ENCODE results near the gene PRR5L.

Gene PRR5L

GRCh38 chr11:36361472-36361871 lies 65.4 kb downstream of the PRR5L start:
- DNase-seq = no peak

DNA sequence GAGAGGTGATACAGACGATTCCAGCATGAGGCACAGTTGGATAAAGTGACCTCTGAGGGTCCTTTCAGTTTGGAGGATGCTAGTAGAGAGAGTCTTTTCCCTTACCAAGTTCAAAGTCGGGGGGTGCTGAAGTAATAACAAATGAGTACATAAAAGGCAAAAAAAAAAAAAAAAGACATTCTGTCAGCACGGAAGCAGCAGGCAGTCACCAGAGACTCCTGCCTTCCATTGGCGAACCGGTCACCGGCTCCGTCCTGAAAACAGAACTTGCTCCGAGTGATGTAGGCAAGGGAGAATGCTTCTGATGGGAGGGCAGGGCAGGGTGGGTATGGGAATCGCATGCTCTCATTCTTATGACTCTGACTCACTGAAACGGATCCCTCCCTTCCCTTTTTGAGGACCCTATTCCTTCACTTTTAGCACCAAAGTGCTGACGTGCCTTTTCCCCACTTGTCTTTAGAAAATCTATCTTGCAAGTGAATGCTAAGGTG lies 65.9 kb downstream of the PRR5L start:
- no peak for DNase-seq

GRCh38 chr11:36362902-36363301 lies 66.8 kb downstream of the PRR5L start:
- DNase-seq = no peak

GRCh38 chr11:36363361-36364268 lies 67.5 kb downstream of the PRR5L start:
- DNase-seq = no peak

DNA sequence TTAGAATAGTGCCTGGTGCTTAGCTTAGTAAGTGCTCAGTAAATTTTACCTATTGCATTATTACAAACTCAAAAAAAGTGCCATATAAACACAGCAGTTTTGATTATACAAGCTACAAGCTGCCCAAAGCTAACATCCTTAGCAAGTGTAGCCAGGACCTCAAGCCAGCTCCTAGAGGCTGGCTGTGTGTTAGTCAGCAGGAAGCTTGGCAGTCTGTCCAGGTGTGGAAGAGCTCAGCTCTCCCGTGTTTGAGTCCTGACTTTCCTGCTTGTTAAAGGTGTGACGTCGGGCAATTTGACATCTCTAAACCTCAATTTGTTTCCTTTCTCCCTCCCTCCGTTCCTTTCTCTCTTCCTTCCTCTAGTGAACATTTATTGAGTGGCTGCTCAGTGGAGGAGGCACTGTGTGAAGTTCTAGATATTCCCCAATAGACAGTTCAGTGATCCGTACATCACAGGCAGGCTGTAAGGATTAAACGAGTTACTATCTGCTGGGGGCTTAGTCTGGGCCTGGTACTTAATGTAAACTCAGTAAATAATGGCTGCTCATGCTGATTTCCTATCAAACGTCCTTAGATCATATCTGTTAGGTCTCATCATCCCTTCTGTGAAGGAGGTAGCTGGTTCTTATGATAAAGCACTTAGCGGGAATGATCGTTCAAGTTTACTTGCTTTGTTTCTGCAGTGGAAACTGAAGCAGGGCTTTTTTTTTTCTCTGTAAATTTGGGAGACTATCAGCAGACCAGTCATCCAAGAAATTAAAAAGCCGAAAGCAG lies 68.7 kb downstream of the PRR5L start:
- DNase-seq = no peak

DNA sequence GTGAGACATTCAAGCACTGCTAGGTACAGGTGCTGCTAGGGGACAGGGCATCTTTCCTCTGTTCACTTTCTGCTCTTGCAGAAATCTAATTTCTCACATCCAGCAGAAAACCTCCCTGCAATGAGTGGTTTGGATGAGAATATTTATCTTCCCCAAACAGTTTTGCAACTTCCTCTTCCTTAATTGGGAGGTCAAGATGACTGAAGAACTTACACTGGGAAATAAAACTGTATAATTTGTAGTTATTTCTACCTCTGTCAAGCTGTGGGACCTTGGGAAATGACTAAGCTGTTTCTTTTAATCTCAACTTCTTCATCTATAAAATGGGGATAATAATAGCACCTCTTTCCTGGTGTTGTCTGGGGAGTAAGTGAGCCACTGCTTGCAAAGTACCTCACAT lies 69.8 kb downstream of the PRR5L start:
- DNase-seq = no peak

DNA sequence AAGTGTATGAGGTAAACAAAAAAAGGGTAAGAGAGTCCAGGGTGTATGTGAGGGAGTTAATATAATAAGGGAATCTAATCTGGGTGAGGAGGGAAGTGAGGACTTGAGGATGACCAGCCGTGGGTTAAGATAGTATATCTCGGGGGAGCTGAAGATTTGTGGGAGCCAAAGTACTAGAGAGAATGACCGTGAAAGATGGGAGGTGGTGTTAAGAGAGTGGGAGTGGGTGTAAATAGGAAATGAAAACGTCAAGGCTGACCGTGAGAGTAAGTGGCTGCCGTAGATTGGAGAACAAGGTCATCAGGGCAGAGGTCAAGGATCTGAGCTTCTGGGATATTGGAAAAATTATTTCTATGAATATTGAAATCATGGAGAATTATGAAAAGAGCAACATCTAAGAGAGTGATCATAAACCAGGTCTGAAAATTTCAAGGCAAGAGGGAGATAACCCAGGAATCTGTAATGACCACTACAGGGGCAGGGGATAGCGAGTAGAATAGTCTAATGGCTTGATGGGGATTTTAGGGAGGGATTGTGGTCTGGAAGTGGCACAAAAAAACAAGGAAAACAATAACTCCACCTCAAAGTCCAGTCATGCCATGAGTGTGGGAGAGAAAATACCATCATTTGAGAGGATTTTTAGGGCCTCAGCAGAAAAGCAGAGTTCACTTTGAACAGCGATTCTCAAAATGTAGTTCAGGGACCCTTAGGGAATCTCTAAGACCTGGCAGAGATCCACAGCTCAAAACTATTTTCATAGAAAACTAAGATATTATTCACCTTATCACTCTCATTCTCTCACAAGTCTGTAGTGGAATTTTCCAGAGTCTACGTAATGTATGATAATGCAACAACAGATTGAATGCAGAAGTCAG lies 72.0 kb downstream of the PRR5L start:
- DNase-seq = no peak

GRCh38 chr11:36371181-36371580 lies 75.1 kb downstream of the PRR5L start:
- no peak for DNase-seq

DNA sequence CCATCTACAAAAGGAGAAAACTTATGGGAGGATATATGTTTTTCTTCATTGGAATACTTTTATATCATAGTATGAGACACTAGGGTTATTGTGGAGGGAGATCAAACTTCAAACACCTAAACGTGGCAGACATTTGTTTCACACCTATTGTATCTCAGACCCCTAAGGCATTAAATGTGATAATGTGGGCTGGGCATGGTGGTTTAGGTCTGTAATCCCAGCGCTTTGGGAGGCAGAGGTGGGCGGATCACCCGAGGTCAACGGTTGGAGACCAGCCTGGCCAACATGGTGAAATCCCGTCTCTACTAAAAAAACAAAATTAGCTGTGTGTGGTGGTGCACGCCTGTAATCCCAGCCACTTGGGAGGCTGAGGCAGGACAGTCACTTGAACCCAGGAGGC lies 75.5 kb downstream of the PRR5L start:
- DNase-seq = no peak

DNA sequence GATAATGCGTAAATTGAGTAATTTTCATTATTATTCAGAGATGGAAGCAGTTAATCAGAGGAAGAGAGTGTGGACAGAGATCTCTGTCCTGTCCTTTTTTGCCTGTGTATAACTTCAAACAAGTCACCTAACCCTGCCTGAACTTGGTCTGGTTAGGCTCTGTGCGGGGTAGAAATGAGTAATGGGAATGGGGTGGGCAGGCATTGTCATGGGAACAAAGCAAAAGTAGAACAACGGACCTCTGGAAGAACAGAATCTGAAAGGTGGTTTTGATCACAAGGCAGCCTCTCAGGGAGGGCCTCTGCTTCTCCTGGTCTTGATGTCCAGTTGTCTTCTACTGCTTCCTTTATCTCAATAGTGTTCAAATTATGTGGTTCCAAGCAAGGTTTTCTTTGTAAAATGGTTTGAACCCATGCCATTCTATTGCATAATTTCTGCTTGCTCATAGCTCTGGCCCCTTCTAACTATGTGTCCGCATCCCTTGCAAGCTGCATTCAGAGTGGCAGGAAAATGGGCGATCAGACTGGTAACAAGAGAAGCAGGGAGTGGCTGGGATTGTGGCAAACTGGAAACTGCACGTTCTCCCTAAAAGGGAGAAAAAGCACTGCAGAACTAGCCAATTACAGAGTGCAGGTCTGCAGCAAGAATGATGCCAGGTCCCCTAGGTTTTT lies 76.1 kb downstream of the PRR5L start:
- DNase-seq = no peak

DNA sequence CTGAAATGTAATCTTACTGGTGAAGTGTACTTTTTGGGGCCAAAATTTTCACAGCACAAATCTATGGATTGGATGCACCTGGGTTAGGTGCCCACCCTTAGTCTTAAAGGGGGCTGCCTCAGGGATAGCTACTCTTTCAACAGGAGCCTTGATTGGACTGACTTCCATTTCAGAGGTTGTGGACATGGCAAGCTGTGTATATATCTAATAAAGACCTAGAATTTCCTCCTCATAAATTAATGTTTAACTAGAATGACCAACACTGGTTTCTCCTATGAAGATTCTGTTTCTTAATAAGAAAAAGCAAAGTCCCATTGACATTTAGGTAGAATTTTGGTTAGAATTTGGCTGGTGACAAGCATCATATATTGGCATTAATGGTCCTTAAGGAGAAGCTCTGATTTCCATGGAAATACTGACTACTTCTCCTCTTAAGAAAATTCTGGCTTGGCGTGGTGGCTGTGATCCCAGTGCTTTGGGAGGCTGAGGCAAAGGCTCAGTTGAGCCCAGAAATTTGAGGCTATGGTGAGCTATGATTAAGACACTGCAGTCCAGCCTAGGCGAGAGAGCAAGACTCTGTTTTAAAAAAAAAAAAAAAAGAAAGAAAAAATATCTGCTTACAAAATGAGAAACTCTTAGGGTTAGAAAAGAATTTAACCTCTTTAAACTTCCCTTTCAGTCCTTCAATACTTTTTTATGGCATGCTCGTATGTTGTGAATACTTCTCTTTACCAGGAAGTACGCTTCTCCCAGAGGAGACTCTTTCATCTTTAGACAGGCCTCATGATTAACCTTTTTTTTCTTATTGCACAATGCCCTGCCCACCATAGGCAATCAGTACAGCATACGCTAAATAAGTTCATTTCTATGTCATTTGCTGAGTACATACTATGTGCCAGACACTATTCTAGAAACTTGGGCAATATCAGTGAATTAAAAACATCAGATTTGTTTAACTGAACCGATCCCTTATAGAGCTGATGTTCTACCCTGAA lies 77.2 kb downstream of the PRR5L start:
- DNase-seq = no peak

DNA sequence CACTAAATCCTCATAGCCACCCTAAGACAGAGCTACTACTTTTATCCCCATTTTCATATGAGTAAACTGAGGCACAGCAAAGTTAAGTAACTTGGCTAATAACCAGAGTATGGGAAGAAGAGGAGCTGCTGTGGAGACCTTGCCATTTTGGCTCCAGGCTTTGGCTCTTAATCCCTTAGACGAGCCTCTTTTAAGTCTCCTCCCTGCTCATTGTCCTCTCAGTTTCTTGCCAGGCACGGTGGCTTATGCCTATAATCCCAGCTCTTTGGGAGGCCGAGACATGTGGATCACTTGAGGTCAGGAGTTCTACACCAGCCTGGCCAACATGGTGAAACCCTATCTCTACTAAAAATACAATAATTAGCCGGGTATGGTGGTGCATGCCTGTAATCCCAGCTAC lies 78.6 kb downstream of the PRR5L start:
- no peak for DNase-seq

DNA sequence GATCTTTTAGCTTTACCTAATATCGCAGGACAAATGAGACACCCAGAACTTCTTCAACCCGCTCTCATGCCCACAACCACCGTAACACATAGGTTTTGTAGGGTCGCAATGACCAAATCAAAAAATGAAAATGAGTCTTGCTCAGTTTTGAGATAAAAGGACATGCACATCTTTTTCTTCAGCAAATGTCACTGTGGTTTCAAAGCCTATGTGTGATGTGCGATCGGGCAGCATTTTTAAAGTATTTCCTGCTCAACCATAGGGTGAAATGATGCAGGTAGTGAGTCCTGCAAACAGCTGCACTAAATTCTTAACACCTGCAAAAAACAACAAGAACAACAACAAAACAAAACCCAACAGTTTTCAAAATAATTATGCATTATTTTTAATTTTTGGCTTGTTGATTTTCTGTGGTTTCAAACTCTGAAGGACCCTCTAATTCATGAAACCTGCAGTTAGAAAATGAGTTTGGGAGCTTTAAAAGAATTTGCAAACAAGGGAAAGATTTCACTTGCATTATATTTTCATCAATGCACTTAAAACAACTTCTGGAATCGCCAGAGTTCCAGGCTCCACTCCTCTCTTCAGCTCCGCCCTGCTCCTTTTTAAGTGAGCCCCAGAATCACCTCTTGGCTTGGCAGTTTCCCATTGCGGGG lies 79.4 kb downstream of the PRR5L start:
- no peak for DNase-seq

DNA sequence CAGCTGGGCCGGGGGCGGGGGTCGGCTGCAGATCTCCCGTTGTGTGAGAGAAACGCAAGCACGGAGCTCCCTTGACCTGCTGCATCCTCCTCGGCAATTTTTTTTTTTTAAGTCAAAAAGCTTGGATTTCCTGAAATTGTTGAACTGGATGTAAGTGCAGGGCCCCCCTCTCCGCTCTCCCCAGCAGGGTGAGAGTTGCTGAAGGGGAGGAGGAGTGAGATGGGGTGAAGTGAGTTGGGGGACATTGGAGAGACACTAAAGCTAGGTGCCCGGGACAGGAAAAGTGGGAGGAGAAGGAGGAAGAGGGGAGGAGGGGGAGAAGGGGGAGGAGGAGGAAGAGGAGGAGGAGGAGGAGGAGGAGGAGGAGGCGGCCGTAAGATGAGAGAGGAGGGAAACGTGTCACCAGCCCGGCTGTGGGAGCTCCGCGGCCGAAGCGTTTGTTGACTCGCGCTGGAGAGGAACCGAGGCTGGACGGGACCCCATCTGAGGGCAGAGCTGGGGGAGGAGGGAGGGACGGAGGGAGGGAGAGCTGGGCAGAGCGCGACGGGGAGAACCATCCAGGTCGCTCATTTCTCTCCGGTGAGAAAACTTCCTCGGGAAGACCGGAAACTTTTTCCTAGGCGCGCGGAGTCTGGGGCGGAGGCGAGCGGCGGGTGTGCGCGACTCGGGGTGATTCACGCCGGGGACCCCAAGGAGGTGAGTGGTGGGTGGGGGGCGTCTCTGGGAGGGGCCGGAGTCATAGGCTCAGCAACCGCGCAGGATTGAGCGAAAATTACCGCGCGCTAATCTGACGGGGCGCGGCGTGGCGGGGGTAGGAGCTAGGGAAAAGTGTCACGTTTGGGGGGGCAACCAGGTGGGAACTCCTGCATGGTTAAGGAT lies 80.2 kb downstream of the PRR5L start:
- DNase-seq = no peak

DNA sequence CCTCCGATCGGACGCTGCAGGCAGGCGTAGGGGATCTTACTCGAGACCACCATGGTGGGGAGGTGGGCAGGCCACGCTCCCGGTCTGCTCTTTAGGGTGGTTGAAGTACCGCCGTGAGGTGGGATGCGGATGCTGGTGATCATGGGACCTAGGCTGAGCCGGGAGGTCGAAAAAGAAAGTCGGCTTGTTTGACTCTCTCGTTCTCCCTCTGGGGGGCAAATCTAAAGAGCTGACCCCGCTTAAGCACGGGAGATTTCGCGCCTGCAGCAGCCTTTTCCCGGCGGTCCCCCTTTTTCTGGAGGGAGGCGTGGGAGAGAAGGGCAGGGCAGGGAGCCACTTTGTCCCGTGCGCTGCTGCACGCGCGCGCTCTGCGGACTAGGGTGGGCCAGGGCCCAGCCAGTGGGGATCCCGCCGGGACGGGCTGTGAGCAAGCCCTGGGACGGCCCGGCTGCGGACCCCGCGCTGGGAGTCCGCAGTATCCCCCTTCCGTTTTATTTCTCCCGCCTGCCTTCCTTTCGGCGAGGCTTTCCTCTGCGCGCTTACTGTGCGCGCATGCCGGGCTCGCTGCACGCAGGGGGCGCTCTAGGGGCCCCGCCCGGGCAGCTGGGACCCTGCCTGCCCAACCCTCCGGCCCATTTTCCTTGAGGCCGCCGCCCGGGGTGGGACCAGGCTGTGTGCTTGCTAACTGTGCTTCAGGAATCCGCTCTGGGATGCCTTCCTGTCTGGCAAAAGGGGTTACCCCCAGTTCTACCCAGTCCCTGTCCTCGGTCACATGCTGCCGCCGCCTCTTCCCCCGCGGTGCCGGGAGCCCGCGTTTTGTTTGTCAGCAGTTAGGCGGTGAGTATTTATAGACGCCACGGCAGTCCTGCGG lies 81.0 kb downstream of the PRR5L start:
- DNase-seq = no peak

- DNase-seq = no peak
Measured at GRCh38 chr11:36377759-36378564, 81.9 kb downstream of the PRR5L start.

DNA sequence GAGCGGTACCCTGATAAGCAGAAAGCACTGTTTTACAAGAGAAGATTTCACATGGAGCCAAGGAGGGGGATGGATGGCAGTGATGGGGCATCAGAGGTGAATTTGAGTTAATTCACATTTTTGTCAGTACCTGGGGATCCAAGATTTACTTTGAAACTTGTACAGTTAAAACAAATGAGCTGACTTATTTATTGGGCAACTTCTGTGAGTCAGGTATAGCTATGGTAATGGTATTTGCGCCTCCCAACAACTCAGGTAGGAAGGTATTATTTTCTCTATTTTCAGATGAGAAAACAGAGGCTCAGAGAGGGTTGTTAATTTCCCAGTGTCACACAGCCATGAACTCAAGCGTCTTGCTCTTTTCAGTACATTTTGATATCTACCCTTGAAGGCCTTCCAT lies 83.6 kb downstream of the PRR5L start:
- DNase-seq = no peak

Measured in NCI-H510A (cell line).